ENCODE measurements around the gene BCKDHA.

GRCh38 chr19:41366089-41366488 lies 31.5 kb upstream of the BCKDHA start:
- TF ChIP-seq POLR2AphosphoS5 (IDR thresholded peaks at IDR 0.05) = no peak
- no peak for TF ChIP-seq CTCF (IDR thresholded peaks at IDR 0.05; ENCODE audit: poor library complexity, severe bottlenecking)
- no peak for TF ChIP-seq MXI1 (conservative IDR thresholded peaks at IDR 0.05; ENCODE audit: poor library complexity, severe bottlenecking)
- no peak for TF ChIP-seq SMC3 (conservative IDR thresholded peaks at IDR 0.05; ENCODE audit: poor library complexity)
- TF ChIP-seq RAD21 (conservative IDR thresholded peaks at IDR 0.05) = no peak
- TF ChIP-seq EZH2 (IDR thresholded peaks at IDR 0.05; ENCODE audit: borderline replicate concordance, insufficient read depth, low read length, poor library complexity, severe bottlenecking) = no peak
- TF ChIP-seq EP300 (conservative IDR thresholded peaks at IDR 0.05; ENCODE audit: poor library complexity, severe bottlenecking) = no peak
- TF ChIP-seq REST (IDR thresholded peaks at IDR 0.05; ENCODE audit: borderline replicate concordance) = no peak
- TF ChIP-seq TAF1 (IDR thresholded peaks at IDR 0.05; ENCODE audit: low read depth) = no peak

All from neural cell (in vitro differentiated cells).